ENCODE results near the gene GPR137.
"Not testable (repeated sequence)": the region's sequence is repeated elsewhere in the genome, so short reads cannot be mapped to it uniquely, and the experiment has no call there.

GPR137 gene

DNA sequence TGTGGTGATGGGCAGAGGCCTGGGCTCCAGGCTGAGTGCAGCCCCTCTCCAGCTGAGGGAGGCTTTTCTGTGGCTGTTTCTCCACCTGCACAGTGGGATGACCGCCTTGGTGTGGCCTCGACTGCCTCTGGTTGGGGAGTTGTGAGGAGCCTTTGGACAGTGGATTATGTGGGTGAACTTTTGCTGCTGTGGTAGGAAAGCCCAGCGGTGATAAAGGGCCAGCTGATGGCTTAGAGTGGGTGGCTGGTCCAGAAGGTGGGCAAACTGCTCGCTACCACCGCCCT, 18.3 kb downstream of the GPR137 start:
- Histone ChIP-seq H3K9ac (ENCODE audit: low read depth, low read length) (no peak overlapping the region), H3K27me3 (ENCODE audit: control insufficient read depth, insufficient read depth, low read length) (peaks cover 19% of the 10 kb centered on the region), H3K4me3 (ENCODE audit: low read length) (peak overlapping the region; percentile 80)

DNA sequence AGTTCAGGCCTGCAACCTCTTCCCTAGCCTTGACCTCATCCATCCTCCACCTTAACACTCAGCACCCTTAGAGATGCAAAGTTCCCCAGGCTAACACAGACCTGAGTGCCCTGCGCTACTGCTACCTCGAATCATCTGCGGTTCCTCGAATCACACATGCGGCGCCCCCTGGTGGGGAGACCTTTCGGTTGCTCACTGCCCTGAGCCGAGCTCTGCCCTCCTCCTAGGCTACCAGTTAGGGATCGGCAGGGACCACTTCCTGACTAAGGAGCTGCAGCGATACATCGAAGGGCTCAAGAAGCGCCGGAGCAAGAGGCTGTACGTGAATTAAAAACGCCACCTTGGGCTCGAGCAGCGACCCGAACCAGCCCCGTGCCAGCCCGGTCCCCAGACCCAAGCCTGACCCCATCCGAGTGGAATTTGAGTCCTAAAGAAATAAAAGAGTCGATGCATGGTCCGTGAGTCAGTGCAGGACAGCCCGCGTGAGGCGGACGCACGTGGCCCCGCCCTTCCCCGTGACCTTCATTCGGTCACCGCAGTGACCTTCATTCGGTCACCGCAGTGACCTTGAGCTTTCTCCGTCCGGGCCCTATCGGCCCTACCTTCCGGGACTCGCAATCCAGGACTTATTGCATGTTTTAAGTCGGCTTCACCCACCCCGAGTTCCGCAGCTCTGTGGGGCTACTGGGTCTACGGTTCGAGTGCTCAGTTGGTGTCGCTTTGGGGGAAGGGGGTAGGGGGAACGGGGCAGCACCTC, 18.8 kb downstream of the GPR137 start:
- Histone ChIP-seq H3K4me1 (ENCODE audit: control insufficient read depth, insufficient read depth, low read length) (peaks cover 28% of the 10 kb centered on the region), H3K9ac (ENCODE audit: low read depth, low read length) (peak overlapping the region; percentile 67), H3K9me3 (replicated peaks; ENCODE audit: low read length) (no peaks in the 10 kb centered on the region), H3K4me3 (ENCODE audit: low read length) (peak overlapping the region; percentile 80), H3K36me3 (ENCODE audit: insufficient read depth, low read length) (no peaks in the 10 kb centered on the region), H3K4me2 (ENCODE audit: low read length) (peak overlapping the region; percentile 97), H3K27me3 (ENCODE audit: control insufficient read depth, insufficient read depth, low read length) (peaks cover 14% of the 10 kb centered on the region)

More for the DNA sequence above, 18.3 kb downstream of the GPR137 start:
- Histone ChIP-seq H3K4me2 (ENCODE audit: low read length) (peak overlapping the region; percentile 97), H3K4me1 (ENCODE audit: control insufficient read depth, insufficient read depth, low read length) (peaks cover 29% of the 10 kb centered on the region), H3K36me3 (ENCODE audit: insufficient read depth, low read length) (no peaks in the 10 kb centered on the region), H3K9me3 (replicated peaks; ENCODE audit: low read length) (no peaks in the 10 kb centered on the region)

GRCh38 chr11:64305075-64305690, 19.5 kb downstream of the GPR137 start, which contains the start of gene ESRRA:
TSS of gene ESRRA (plus strand) at chr11:64305524. CDS start at chr11:64307180, 1,656 bp downstream.
- peaks cover 21% of the 10 kb centered on the region for H3K4me1 ChIP-seq (ENCODE audit: control insufficient read depth, insufficient read depth, low read length)

GRCh38 chr11:64305691-64306562, 20.3 kb downstream of the GPR137 start:
- Histone ChIP-seq H3K4me3 (ENCODE audit: low read length) (peak overlapping the region; percentile 75), H3K4me1 (ENCODE audit: control insufficient read depth, insufficient read depth, low read length) (peaks cover 14% of the 10 kb centered on the region), H3K27me3 (ENCODE audit: control insufficient read depth, insufficient read depth, low read length) (no peaks in the 10 kb centered on the region), H3K9me3 (replicated peaks; ENCODE audit: low read length) (no peaks in the 10 kb centered on the region), H3K4me2 (ENCODE audit: low read length) (peak overlapping the region; percentile 96), H3K9ac (ENCODE audit: low read depth, low read length) (peak overlapping the region; percentile 84), H3K36me3 (ENCODE audit: insufficient read depth, low read length) (no peaks in the 10 kb centered on the region)

More at GRCh38 chr11:64305075-64305690, 19.5 kb downstream of the GPR137 start, which contains the start of gene ESRRA:
- H3K4me3 ChIP-seq (ENCODE audit: low read length), result peak within 1 kb of the TSS; percentile 80
- peak within 1 kb of the TSS; percentile 84 for H3K9ac ChIP-seq (ENCODE audit: low read depth, low read length)
- no peaks in the 10 kb centered on the region for H3K36me3 ChIP-seq (ENCODE audit: insufficient read depth, low read length)
- peak within 1 kb of the TSS; percentile 97 for H3K4me2 ChIP-seq (ENCODE audit: low read length)
- H3K9me3 ChIP-seq (replicated peaks; ENCODE audit: low read length), result no peaks in the 10 kb centered on the region
- H3K27me3 ChIP-seq (ENCODE audit: control insufficient read depth, insufficient read depth, low read length), result peaks cover 7% of the 10 kb centered on the region

DNA sequence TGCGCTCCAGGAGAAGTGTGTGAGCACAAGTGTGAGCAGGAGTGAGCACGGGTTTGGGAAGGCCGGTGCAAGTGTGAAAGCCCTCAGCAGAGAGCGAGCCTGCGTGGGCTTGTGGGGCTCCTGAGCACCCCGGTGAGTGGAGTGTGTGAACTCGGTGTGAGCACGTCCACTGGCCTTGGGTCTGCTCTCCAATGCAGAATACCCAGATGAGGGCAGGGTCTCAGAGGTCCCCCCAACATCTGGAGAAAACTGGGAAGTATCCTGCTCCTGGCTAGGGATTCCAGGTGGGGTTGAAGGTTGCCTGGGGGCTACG, 20.9 kb downstream of the GPR137 start:
- no peaks in the 10 kb centered on the region for H3K9me3 ChIP-seq (replicated peaks; ENCODE audit: low read length)
- peak overlapping the region; percentile 96 for H3K4me2 ChIP-seq (ENCODE audit: low read length)
- no peaks in the 10 kb centered on the region for H3K27me3 ChIP-seq (ENCODE audit: control insufficient read depth, insufficient read depth, low read length)
- peak overlapping the region; percentile 84 for H3K9ac ChIP-seq (ENCODE audit: low read depth, low read length)
- H3K4me1 ChIP-seq (ENCODE audit: control insufficient read depth, insufficient read depth, low read length), result peaks cover 13% of the 10 kb centered on the region
- peak overlapping the region; percentile 75 for H3K4me3 ChIP-seq (ENCODE audit: low read length)
- H3K36me3 ChIP-seq (ENCODE audit: insufficient read depth, low read length), result no peaks in the 10 kb centered on the region

DNA sequence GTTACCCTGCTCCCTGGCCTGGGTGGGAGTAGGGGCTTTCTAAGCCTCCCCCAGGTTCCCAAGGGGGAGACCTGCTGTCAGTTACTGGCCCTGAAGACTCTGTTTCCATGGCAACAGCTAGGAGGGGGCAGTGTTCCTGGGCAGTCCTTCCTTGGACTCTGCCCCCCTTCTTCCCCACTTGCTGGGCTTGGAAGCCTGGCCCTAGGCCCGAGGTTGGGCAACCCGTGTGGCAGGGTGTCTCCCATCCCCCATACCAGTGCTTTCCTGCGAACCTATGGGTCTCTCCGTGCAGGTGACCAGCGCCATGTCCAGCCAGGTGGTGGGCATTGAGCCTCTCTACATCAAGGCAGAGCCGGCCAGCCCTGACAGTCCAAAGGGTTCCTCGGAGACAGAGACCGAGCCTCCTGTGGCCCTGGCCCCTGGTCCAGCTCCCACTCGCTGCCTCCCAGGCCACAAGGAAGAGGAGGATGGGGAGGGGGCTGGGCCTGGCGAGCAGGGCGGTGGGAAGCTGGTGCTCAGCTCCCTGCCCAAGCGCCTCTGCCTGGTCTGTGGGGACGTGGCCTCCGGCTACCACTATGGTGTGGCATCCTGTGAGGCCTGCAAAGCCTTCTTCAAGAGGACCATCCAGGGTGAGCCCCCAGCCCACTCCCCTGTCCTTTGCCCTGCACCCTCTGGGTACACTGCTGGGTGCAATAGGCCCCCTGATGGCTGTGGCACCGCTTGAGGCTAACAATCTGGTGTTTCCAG, 21.4 kb downstream of the GPR137 start:
- H3K9ac ChIP-seq (ENCODE audit: low read depth, low read length), result peak overlapping the region; percentile 84

GRCh38 chr11:64307795-64308194, 22.1 kb downstream of the GPR137 start:
- H3K4me2 ChIP-seq (ENCODE audit: low read length); H3K9me3 ChIP-seq (replicated peaks; ENCODE audit: low read length); H3K9ac ChIP-seq (ENCODE audit: low read depth, low read length); H3K27me3 ChIP-seq (ENCODE audit: control insufficient read depth, insufficient read depth, low read length); H3K4me3 ChIP-seq (ENCODE audit: low read length); H3K36me3 ChIP-seq (ENCODE audit: insufficient read depth, low read length): not testable (repeated sequence)
- H3K4me1 ChIP-seq (ENCODE audit: control insufficient read depth, insufficient read depth, low read length), result peaks cover 13% of the 10 kb centered on the region

More for the DNA sequence above, 21.4 kb downstream of the GPR137 start:
- Histone ChIP-seq H3K36me3 (ENCODE audit: insufficient read depth, low read length) (no peaks in the 10 kb centered on the region), H3K4me1 (ENCODE audit: control insufficient read depth, insufficient read depth, low read length) (peaks cover 13% of the 10 kb centered on the region), H3K9me3 (replicated peaks; ENCODE audit: low read length) (no peaks in the 10 kb centered on the region), H3K4me2 (ENCODE audit: low read length) (peak overlapping the region; percentile 96), H3K27me3 (ENCODE audit: control insufficient read depth, insufficient read depth, low read length) (no peaks in the 10 kb centered on the region), H3K4me3 (ENCODE audit: low read length) (peak overlapping the region; percentile 75)

- no peaks in the 10 kb centered on the region for H3K27me3 ChIP-seq (ENCODE audit: control insufficient read depth, insufficient read depth, low read length)
- H3K9me3 ChIP-seq (replicated peaks; ENCODE audit: low read length), result no peaks in the 10 kb centered on the region
- no peak overlapping the region for H3K4me3 ChIP-seq (ENCODE audit: low read length)
- peaks cover 16% of the 10 kb centered on the region for H3K4me1 ChIP-seq (ENCODE audit: control insufficient read depth, insufficient read depth, low read length)
- no peak overlapping the region for H3K4me2 ChIP-seq (ENCODE audit: low read length)
- peaks cover 17% of the 10 kb centered on the region for H3K36me3 ChIP-seq (ENCODE audit: insufficient read depth, low read length)
- peak overlapping the region; percentile 67 for H3K9ac ChIP-seq (ENCODE audit: low read depth, low read length)
Observed at GRCh38 chr11:64312947-64313346, 27.3 kb downstream of the GPR137 start.

DNA sequence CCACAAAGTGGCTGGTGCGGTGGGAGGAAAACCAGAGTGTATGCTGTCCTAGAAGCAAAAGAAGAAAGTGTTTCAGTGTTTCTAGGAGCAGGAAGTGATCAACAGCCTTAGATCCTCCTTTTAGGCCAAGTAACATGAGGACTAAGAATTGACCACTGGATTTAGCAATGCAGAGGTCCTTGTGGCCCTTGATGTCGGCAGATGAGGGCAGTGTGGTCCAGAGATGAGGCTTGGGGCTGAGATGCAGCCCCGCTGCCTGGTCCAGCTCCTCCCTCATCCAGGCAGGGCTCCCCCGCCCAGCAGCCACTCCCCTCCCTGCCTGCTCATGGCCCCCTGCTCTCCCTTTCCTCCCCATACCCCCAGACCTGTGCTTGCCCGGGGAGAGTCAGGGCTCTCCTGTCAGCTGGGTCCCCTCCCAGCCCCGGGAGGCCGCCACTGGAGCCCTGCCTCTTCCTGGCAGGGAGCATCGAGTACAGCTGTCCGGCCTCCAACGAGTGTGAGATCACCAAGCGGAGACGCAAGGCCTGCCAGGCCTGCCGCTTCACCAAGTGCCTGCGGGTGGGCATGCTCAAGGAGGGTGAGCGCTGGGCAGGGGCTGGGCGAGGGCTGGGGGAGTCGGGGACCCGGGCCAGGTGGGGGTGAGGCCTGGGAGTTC, 28.0 kb downstream of the GPR137 start:
- H3K27me3 ChIP-seq (ENCODE audit: control insufficient read depth, insufficient read depth, low read length), result no peaks in the 10 kb centered on the region
- H3K4me3 ChIP-seq (ENCODE audit: low read length), result peak overlapping the region; percentile 59
- H3K9me3 ChIP-seq (replicated peaks; ENCODE audit: low read length), result no peaks in the 10 kb centered on the region
- peaks cover 16% of the 10 kb centered on the region for H3K4me1 ChIP-seq (ENCODE audit: control insufficient read depth, insufficient read depth, low read length)
- H3K4me2 ChIP-seq (ENCODE audit: low read length), result peak overlapping the region; percentile 73
- H3K36me3 ChIP-seq (ENCODE audit: insufficient read depth, low read length), result peaks cover 17% of the 10 kb centered on the region
- H3K9ac ChIP-seq (ENCODE audit: low read depth, low read length), result peak overlapping the region; percentile 67

DNA sequence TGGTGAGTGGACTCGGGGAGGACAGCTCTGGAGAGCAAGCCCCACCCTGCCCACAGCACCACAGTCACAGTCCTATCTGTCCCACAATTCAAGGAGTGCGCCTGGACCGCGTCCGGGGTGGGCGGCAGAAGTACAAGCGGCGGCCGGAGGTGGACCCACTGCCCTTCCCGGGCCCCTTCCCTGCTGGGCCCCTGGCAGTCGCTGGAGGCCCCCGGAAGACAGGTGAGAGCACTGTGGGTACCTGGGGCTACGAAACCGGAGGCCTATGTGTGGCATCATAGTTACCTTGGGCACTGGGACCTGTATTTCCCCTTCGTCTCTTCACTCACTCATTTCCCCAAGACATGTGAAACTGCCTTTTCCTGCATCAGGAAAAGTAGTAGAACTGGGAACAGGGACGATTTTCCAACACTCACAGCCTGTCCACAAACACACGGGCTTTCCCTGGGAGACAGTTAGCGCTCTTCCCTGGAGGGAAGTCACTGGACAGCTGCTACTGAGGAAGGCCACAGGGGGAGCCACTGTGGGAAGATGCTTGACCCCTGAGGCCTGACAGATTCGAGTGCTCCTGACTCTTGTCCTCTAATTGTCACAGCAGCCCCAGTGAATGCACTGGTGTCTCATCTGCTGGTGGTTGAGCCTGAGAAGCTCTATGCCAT, 28.6 kb downstream of the GPR137 start:
- Histone ChIP-seq H3K9me3 (replicated peaks; ENCODE audit: low read length) (no peaks in the 10 kb centered on the region), H3K9ac (ENCODE audit: low read depth, low read length) (peak overlapping the region; percentile 67), H3K4me2 (ENCODE audit: low read length) (peak overlapping the region; percentile 73), H3K4me1 (ENCODE audit: control insufficient read depth, insufficient read depth, low read length) (peaks cover 21% of the 10 kb centered on the region), H3K4me3 (ENCODE audit: low read length) (peak overlapping the region; percentile 59), H3K36me3 (ENCODE audit: insufficient read depth, low read length) (peaks cover 17% of the 10 kb centered on the region), H3K27me3 (ENCODE audit: control insufficient read depth, insufficient read depth, low read length) (no peaks in the 10 kb centered on the region)
